ENCODE results near the gene COX20. TPM values are rescaled to one million over a fixed set of nuclear protein-coding genes. Genes with fewer than 3 reads are reported as not detected.

The COX20 gene
- total and polyA plus RNA-seq, 2 of the 13 experiments (the other 11 are each of a cell fraction or from before 2014, with no cell fraction given): 34.4 to 95.8 TPM

DNA sequence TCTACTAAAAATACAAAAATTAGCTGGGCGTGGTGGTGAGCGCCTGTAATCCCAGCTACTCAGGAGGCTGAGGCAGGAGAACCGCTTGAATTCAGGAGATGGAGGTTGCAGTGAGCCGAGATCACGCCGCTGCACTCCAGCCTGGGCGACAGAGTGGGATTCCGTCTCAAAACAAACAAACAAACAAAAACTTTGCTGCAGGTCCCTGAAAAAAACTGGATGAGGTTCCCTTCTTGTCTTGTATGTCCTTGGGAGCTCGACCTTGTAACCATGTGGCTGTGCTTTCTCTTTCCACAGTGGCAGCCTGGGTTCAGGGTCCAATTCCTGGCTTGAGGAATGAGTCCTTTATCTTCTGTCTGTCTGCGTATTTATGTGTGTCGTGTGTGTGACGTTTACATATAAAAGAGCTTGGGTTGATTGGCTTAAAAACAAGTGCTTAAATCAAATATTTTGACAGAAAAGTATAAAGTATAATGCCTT, 18.0 kb upstream of the COX20 start (continued):
- TF ChIP-seq, protein P1, sequence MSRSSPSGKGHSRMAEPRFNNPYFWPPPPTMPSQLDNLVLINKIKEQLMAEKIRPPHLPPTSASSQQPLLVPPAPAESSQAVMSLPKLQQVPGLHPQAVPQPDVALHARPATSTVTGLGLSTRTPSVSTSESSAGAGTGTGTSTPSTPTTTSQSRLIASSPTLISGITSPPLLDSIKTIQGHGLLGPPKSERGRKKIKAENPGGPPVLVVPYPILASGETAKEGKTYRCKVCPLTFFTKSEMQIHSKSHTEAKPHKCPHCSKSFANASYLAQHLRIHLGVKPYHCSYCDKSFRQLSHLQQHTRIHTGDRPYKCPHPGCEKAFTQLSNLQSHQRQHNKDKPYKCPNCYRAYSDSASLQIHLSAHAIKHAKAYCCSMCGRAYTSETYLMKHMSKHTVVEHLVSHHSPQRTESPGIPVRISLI (CRISPR knock-in tag; IDR thresholded peaks at IDR 0.05; ENCODE audit: borderline replicate concordance): peak; percentile 54; the same call in 1 of the 2 replicates
- peak; percentile 32; the same call in 1 of the 3 replicates for TF ChIP-seq MXI1 (IDR thresholded peaks at IDR 0.05; ENCODE audit: borderline replicate concordance, low read depth, low read length)
- TF ChIP-seq GABPA (IDR thresholded peaks at IDR 0.05; ENCODE audit: low read depth, low read length): no peak
- no peak for TF ChIP-seq GABPA (CRISPR knock-in tag; IDR thresholded peaks at IDR 0.05; ENCODE audit: low read depth)
- no peak for TF ChIP-seq ZNF383 (CRISPR knock-in tag; IDR thresholded peaks at IDR 0.05; ENCODE audit: borderline replicate concordance)
- peak; percentile 43; the same call in 1 of the 2 replicates for TF ChIP-seq ELF3 (CRISPR knock-in tag; IDR thresholded peaks at IDR 0.05)
- TF ChIP-seq GATAD1 (CRISPR knock-in tag; IDR thresholded peaks at IDR 0.05): 0 out of 2 replicates have a peak, but pooled peaks have one; percentile 37
- peak; percentile 98 for TF ChIP-seq ZBTB38 (CRISPR knock-in tag; IDR thresholded peaks at IDR 0.05)
- 0 out of 2 replicates have a peak, but pooled peaks have one; percentile 25 for TF ChIP-seq MYPOP (CRISPR knock-in tag; IDR thresholded peaks at IDR 0.05)
- 0 out of 2 replicates have a peak, but pooled peaks have one; percentile 18 for TF ChIP-seq ZNF274 (CRISPR knock-in tag; IDR thresholded peaks at IDR 0.05)
- peak; percentile 16; the same call in 1 of the 2 replicates for TF ChIP-seq RAD21 (CRISPR knock-in tag; IDR thresholded peaks at IDR 0.05)
- no peak for TF ChIP-seq NFE2L2 (IDR thresholded peaks at IDR 0.05; ENCODE audit: low read length)
- 0 out of 2 replicates have a peak, but pooled peaks have one; percentile 11 for TF ChIP-seq BORCS8-MEF2B (CRISPR knock-in tag; IDR thresholded peaks at IDR 0.05)
- peak; percentile 61; the same call in 1 of the 2 replicates for TF ChIP-seq ZNF350 (CRISPR knock-in tag; IDR thresholded peaks at IDR 0.05; ENCODE audit: borderline replicate concordance, low read depth)
- TF ChIP-seq, protein P2, sequence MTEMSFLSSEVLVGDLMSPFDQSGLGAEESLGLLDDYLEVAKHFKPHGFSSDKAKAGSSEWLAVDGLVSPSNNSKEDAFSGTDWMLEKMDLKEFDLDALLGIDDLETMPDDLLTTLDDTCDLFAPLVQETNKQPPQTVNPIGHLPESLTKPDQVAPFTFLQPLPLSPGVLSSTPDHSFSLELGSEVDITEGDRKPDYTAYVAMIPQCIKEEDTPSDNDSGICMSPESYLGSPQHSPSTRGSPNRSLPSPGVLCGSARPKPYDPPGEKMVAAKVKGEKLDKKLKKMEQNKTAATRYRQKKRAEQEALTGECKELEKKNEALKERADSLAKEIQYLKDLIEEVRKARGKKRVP (CRISPR knock-in tag; IDR thresholded peaks at IDR 0.05): no peak
- TF ChIP-seq, protein P3, sequence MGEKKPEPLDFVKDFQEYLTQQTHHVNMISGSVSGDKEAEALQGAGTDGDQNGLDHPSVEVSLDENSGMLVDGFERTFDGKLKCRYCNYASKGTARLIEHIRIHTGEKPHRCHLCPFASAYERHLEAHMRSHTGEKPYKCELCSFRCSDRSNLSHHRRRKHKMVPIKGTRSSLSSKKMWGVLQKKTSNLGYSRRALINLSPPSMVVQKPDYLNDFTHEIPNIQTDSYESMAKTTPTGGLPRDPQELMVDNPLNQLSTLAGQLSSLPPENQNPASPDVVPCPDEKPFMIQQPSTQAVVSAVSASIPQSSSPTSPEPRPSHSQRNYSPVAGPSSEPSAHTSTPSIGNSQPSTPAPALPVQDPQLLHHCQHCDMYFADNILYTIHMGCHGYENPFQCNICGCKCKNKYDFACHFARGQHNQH (CRISPR knock-in tag; IDR thresholded peaks at IDR 0.05): peak; percentile 65
- TF ChIP-seq, protein P4, sequence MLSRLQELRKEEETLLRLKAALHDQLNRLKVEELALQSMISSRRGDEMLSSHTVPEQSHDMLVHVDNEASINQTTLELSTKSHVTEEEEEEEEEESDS (CRISPR knock-in tag; IDR thresholded peaks at IDR 0.05; ENCODE audit: borderline replicate concordance): no peak
- TF ChIP-seq MYC (CRISPR knock-in tag; IDR thresholded peaks at IDR 0.05; ENCODE audit: borderline replicate concordance): peak; percentile 66; the same call in 1 of the 2 replicates
- TF ChIP-seq ZSCAN30 (CRISPR knock-in tag; IDR thresholded peaks at IDR 0.05): no peak
- TF ChIP-seq ZNF782 (CRISPR knock-in tag; IDR thresholded peaks at IDR 0.05; ENCODE audit: borderline replicate concordance): no peak
- TF ChIP-seq KDM4B (CRISPR knock-in tag; IDR thresholded peaks at IDR 0.05): no peak
- TF ChIP-seq, protein P5, sequence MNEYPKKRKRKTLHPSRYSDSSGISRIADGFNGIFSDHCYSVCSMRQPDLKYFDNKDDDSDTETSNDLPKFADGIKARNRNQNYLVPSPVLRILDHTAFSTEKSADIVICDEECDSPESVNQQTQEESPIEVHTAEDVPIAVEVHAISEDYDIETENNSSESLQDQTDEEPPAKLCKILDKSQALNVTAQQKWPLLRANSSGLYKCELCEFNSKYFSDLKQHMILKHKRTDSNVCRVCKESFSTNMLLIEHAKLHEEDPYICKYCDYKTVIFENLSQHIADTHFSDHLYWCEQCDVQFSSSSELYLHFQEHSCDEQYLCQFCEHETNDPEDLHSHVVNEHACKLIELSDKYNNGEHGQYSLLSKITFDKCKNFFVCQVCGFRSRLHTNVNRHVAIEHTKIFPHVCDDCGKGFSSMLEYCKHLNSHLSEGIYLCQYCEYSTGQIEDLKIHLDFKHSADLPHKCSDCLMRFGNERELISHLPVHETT (CRISPR knock-in tag; conservative IDR thresholded peaks at IDR 0.05): no peak
- TF ChIP-seq ZFP36L1 (CRISPR knock-in tag; IDR thresholded peaks at IDR 0.05): no peak

Measured in HepG2 (cell line).